Activated T-cell treated with anti-CD3 and anti-CD28 coated beads, Interleukin-2, amount 50 U/mL, for 4 hours (primary cell): ENCODE data around the gene ATP10A. TPM values are rescaled to one million over a fixed set of nuclear protein-coding genes. Genes with fewer than 3 reads are reported as not detected.

Experiments
- ATAC-seq, 2 donors: fragments of 200-7000 bp; cut with Tn5 transposase; one replicate each; pipeline ENCODE4 v1.10.0; 2021
- DNase-seq: peaks from one replicate; pipeline ENCODE4 v3.0.0-alpha.2; 2020
- H3K27me3 Mint-ChIP-seq: one replicate; pipeline ENCODE4 v1.8.0; 2021; ENCODE audit warnings: low read depth, mixed read lengths
- H3K36me3 Mint-ChIP-seq: one replicate; pipeline ENCODE4 v1.8.0; 2022; ENCODE audit warnings: mixed read lengths; ENCODE audit not compliant: insufficient read depth
- H3K4me1 Mint-ChIP-seq: one replicate; pipeline ENCODE4 v1.8.0; 2021; ENCODE audit warnings: low read depth, mixed read lengths
- H3K4me3 Mint-ChIP-seq: one replicate; pipeline ENCODE4 v1.8.0; 2021; ENCODE audit warnings: mild to moderate bottlenecking, moderate library complexity, mixed read lengths
- H3K9me3 Mint-ChIP-seq: one replicate; pipeline ENCODE4 v1.8.0; 2021; ENCODE audit warnings: mixed read lengths
- total RNA-seq, 3 donors: library from RNA; stranded (reverse); gene quantifications; one replicate each; pipeline ENCODE4 v1.2.1, GENCODE V29; 2021

Gene ATP10A
- total RNA-seq, 3 donors from 2014 or later, result 27.0 to 31.6 (median 31.3) TPM

DNA sequence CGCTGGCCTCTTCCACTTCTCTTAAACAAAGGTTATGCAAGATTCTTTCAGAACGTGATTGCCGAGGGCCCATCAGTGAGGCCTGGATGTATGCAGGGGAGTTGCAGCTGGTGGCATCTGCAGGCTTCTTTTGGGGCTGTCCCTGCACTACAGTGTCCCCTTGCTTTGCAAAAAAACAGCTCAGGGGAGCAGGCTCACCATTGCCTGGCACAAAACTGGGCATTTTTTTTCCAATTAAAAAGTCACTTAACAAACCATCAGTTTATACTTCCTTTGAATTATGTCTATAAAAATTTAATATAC is 148.6 kb downstream of the ATP10A start:
- no peaks in the 10 kb centered on the region for H3K9me3 Mint-ChIP-seq
- no peaks in the 10 kb centered on the region for H3K4me1 Mint-ChIP-seq
- ATAC-seq (no peak), DNase-seq (no peak)
- no peak overlapping the region for H3K4me3 Mint-ChIP-seq
- H3K36me3 Mint-ChIP-seq, result no peaks in the 10 kb centered on the region
- no peaks in the 10 kb centered on the region for H3K27me3 Mint-ChIP-seq

DNA sequence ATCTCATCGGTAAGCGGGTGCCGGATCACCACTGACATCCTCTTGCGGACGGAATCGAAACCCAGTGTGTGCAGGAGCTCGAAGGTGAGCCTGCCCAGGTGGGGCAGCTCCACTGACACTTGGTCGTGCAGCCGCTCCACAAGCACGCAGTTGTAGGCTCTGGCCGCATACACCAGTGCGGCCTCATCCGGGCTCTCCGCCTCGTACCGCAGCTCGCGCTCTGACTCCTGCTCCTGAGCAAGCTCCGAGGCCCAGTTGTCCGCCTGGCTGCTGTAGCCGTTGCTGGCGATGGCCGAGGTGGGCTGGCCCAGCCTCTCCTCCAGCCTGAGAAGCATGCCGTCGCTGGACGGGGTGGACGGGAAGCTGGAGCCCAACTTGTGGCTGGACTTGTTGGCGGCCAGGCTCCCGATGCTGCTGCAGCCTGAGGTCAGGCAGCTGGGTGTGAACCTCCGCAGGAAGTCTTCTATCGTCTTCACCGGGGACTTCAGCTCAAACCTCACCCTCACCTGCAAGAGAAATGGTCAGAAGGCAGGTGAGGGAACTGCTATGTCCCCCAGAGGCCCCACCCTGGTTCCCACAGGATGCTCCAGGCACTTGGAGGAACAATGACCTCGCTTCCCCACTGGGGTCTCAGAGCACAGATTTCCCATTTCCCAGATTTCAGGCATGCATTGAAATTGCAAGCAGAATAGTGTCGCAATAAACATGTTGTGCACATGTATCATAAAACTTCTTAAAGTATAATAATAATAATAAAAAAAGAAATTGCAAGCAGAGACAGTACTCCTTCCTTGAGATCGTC is 149.2 kb downstream of the ATP10A start:
- no peak overlapping the region for H3K4me3 Mint-ChIP-seq
- no peaks in the 10 kb centered on the region for H3K36me3 Mint-ChIP-seq
- no peaks in the 10 kb centered on the region for H3K27me3 Mint-ChIP-seq
- H3K4me1 Mint-ChIP-seq, result no peaks in the 10 kb centered on the region
- ATAC-seq (no peak), DNase-seq (no peak)
- H3K9me3 Mint-ChIP-seq, result no peaks in the 10 kb centered on the region

DNA sequence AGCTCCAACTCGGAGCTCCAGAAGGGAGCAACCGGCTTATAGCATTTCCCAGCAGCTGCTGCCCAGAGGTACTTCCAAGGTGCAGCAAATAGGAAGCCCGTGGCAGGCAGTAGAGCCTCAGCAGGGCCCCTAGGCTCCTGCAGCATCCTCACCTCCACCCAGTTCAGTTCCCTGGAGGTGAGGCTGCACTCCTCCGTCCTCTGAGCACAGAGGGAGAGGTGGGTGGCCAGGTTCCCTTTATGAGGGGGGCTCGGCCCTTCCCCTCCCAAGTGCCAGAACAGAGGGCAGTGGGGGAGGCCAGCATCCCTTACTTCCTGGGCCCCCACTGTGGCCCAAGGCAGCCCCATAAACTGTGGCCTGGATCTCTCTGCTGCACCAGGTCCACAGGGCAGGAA is 150.2 kb downstream of the ATP10A start:
- DNase-seq, result no peak
- Mint-ChIP-seq H3K9me3 (no peaks in the 10 kb centered on the region), H3K4me1 (no peaks in the 10 kb centered on the region)

DNA sequence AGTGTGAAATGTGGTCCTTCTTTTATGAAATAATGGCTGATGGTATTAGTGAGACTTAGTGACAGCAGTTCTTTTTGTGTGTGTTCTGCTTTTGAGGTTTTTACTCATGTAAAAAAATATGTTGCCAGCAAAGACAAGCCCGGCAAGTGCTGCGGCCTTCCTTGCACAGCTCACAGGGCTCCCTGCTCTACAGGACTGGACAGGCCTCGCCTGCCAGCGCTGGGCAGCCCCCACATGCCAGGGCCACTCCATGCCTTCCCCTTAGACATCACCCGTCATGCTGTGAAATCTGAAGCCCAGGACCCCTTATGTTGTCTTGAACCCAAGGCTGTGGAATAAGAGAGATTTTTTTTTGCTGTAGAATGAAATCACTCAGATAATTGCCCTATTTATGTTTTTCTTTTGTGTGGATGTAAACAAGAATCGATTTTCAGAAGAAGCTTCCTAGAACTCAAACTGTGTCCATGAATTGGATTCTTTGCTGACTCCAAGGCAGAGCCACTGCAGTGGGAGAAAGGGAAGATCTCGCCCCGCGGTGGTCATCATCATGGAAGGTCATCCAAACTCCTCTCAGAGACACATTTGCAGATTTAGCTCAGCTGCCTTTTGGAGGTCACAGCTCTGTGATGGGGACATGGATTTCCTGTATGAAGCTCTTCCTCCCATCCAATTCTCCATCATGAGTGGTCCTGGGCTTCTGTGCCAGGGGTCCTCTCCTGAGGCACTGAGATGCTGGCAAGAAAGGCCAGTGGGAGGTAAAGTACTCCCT is 150.8 kb downstream of the ATP10A start:
- DNase-seq, result no peak
- no peaks in the 10 kb centered on the region for H3K36me3 Mint-ChIP-seq

More for the DNA sequence above, 150.2 kb downstream of the ATP10A start:
- no peaks in the 10 kb centered on the region for H3K36me3 Mint-ChIP-seq
- ATAC-seq, result no peak
- H3K4me3 Mint-ChIP-seq, result no peak overlapping the region
- no peaks in the 10 kb centered on the region for H3K27me3 Mint-ChIP-seq

DNA sequence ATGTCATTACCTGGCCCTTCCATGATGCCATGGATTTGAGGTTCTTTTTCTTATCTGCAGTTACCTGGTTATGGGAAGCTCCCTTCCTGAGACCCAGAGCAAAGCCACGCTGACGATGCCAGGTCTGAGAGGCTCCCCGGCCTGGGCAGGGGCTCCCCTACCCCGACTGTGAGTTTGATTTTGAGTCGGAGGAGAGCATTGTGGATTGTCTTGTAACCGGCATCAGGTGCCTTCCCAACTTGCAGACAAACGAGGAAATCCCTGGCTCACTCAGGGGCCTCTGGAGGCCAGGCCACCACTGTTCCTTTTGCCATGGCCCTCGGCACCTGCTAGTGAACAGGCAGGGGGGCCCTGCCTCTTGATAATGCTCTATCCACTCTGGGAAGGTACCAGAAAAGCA is 151.4 kb downstream of the ATP10A start:
- no peaks in the 10 kb centered on the region for H3K27me3 Mint-ChIP-seq

More for the DNA sequence above, 150.8 kb downstream of the ATP10A start:
- no peaks in the 10 kb centered on the region for H3K4me1 Mint-ChIP-seq
- ATAC-seq, result no peak
- no peak overlapping the region for H3K4me3 Mint-ChIP-seq
- no peaks in the 10 kb centered on the region for H3K27me3 Mint-ChIP-seq
- H3K9me3 Mint-ChIP-seq, result no peaks in the 10 kb centered on the region

DNA sequence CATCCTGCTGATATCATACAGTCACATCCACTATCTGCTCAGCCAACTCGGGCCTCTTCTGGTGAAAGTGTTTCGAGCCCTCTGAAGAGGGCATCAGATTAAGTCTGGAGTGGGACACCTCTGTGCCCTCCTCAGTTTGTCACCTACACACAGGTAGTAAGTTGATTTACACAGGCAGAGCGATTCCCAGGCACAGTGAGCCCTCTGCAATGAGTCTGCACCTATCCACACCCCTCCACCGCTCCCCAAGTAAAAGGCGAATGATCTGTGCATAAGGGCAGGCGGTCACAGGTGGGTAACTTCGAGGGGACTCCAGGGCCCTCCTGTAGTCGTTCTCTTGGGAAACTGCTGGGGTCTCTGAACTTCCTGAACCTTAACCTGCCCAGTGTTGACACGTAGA is 152.0 kb downstream of the ATP10A start:
- H3K4me1 Mint-ChIP-seq, result no peaks in the 10 kb centered on the region
- no peak for DNase-seq
- no peaks in the 10 kb centered on the region for H3K9me3 Mint-ChIP-seq
- H3K36me3 Mint-ChIP-seq, result no peaks in the 10 kb centered on the region
- H3K4me3 Mint-ChIP-seq, result no peak overlapping the region
- no peaks in the 10 kb centered on the region for H3K27me3 Mint-ChIP-seq
- ATAC-seq, result no peak

More for the DNA sequence above, 151.4 kb downstream of the ATP10A start:
- Mint-ChIP-seq H3K36me3 (no peaks in the 10 kb centered on the region), H3K4me1 (no peaks in the 10 kb centered on the region), H3K9me3 (no peaks in the 10 kb centered on the region), H3K4me3 (no peak overlapping the region)
- DNase-seq, result no peak
- no peak for ATAC-seq

DNA sequence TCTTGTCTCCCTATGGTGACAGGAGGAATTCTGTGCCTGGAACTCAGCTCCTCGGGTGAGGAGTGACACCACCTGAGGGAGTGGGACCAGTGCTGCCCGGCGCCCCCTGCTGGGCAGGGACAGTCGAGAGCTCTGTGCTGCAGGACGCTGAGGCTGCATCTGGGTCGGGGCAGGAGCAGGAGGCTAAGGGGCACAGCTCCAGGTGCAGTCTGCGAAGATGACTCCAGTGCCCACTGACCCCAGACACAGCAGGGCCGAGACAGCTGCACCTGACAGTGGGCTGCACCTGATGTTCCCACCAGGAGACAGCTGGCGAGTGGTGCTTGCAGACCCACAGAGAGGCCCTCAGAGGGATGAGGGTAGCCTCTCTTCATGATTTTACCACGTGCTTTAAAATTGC is 152.9 kb downstream of the ATP10A start:
- no peaks in the 10 kb centered on the region for H3K4me1 Mint-ChIP-seq
- DNase-seq (peak; percentile 46), ATAC-seq (peak; percentile 73 to 77)
- H3K36me3 Mint-ChIP-seq, result peaks cover 5% of the 10 kb centered on the region
- no peaks in the 10 kb centered on the region for H3K9me3 Mint-ChIP-seq
- no peaks in the 10 kb centered on the region for H3K27me3 Mint-ChIP-seq
- H3K4me3 Mint-ChIP-seq, result no peak overlapping the region

DNA sequence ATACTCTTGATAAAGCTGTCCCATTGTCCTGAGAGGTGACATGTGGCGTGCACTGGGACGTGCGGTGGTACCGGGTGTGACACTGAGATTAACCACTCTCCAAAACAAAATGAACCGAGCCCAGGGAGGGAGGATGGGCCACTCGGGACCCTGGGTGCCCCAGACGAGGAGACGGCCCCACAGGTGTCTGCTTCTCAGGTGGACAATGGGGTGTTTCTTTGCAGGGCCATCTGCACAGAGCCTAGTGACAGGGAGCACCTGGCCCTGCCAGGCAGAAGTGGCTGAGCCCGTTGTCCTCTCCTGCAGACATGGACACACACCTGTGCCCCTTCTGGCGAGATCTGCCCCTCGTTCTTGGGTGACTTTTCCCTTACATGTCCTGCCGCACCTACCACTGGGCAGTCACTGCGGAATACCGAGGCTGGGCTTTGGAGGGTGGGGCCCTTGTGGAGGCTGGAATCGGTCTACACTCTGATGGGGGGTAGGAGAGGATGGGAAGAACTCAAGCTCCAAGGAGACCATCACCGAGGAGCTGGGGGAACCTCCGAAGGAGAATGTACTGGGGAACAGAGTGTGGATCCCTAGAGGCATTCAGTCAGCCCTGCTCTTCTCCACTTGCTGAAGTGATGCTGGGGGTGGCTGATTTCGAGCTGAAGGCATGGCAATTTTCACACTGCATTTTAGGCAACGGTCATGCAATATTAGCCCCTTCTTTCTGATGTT is 153.5 kb downstream of the ATP10A start:
- no peak for DNase-seq
- no peak for ATAC-seq
- no peaks in the 10 kb centered on the region for H3K27me3 Mint-ChIP-seq
- H3K4me3 Mint-ChIP-seq, result no peak overlapping the region
- peaks cover 7% of the 10 kb centered on the region for H3K36me3 Mint-ChIP-seq
- H3K9me3 Mint-ChIP-seq, result no peaks in the 10 kb centered on the region
- no peaks in the 10 kb centered on the region for H3K4me1 Mint-ChIP-seq

DNA sequence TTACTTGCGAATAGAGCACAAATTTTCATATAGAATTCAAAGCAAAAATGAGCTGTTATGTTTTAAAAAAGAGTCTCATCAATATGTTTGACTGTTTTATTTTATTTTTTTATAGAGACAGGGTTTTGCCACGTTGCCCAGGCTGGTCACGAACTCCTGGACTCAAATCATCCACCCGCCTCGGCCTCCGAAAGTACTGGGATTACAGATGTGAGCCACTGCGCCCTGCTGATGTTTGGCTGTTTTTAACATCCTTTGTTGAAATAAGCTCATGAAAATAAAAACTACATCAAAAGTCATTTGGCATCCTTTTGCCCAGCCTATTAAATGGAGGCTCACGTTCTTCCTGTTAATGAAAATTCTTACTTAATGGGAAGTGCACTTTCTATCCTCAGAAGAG is 154.7 kb downstream of the ATP10A start:
- no peaks in the 10 kb centered on the region for H3K4me1 Mint-ChIP-seq
- peaks cover 7% of the 10 kb centered on the region for H3K36me3 Mint-ChIP-seq
- H3K4me3 Mint-ChIP-seq, result no peak overlapping the region
- ATAC-seq, result no peak
- no peaks in the 10 kb centered on the region for H3K9me3 Mint-ChIP-seq
- no peak for DNase-seq
- H3K27me3 Mint-ChIP-seq, result no peaks in the 10 kb centered on the region

DNA sequence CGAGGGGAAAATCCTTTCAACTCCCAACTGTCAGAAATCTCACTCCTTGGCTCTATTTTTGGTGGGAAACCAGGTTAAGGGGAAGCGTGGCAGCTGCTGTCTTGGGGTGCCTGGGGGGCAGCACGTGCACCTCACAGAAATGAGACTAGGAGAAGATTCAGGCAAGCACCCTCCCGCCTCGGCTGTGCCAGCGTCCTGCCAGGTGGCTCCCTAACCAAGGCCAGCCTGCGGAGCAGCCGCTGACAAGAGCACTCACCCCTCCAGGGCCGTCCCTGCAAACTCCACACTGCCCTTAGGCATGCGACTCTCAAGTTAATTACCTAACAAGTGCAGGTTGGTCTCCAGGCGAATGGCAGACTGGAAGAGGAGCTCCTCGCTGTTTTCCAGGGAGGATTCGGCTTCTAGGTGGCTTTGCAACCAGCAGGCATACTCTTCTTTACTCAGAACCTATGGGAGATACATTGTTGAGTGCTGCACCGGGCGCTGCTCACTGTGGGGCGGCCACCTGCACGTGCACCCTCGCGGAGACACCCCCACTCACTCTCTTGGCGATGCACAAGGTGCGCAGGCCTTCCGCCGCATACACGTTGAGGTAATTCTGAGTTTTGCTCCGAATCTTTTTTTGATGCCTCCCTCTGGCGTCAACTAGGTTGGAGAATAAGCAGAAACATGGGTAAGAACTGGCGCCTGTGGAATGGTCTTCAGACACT is 155.3 kb downstream of the ATP10A start:
- H3K4me1 Mint-ChIP-seq, result no peaks in the 10 kb centered on the region
- no peaks in the 10 kb centered on the region for H3K27me3 Mint-ChIP-seq
- H3K9me3 Mint-ChIP-seq, result no peaks in the 10 kb centered on the region
- H3K36me3 Mint-ChIP-seq, result peaks cover 7% of the 10 kb centered on the region
- no peak overlapping the region for H3K4me3 Mint-ChIP-seq
- ATAC-seq (no peak), DNase-seq (no peak)

DNA sequence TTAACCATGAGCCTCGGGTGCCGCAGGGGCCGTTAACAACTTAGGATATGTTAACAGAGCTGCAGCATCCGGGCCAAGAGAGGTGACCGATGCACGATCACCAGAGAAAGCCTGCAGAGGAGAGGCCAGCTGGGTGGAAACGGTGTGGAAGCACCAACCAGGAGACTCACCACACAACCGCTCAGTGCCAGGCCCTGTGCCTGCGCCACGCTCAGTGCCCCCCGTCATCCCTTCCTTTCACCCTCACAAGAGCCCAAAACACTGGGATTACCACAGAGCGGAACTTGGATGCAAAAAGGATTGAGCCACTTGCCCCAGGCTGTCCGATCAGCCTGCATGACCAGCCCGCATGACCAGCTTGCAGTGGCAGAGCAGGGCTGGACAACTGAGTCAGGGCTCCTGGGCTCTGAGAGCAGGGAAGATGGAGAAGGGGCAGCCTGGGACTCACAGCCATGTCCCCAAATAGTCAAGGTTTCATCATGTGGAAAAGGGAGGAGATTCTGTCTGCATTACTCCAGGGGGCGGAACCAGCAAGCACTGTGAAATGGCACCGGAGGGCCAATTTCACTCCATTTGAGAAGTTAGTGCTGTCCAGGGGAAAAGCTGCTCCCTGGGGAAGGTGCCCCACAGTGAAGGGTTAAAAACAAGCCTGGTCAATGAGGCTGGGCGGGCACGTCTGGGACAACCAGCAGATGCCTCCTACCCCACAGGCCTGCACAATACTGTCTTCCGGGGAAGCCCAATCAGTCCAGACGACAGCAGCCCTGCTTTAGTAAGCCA is 156.8 kb downstream of the ATP10A start:
- H3K4me1 Mint-ChIP-seq, result no peaks in the 10 kb centered on the region
- no peaks in the 10 kb centered on the region for H3K9me3 Mint-ChIP-seq
- peaks cover 9% of the 10 kb centered on the region for H3K36me3 Mint-ChIP-seq
- H3K4me3 Mint-ChIP-seq, result no peak overlapping the region
- no peak for ATAC-seq
- no peak for DNase-seq
- no peaks in the 10 kb centered on the region for H3K27me3 Mint-ChIP-seq

DNA sequence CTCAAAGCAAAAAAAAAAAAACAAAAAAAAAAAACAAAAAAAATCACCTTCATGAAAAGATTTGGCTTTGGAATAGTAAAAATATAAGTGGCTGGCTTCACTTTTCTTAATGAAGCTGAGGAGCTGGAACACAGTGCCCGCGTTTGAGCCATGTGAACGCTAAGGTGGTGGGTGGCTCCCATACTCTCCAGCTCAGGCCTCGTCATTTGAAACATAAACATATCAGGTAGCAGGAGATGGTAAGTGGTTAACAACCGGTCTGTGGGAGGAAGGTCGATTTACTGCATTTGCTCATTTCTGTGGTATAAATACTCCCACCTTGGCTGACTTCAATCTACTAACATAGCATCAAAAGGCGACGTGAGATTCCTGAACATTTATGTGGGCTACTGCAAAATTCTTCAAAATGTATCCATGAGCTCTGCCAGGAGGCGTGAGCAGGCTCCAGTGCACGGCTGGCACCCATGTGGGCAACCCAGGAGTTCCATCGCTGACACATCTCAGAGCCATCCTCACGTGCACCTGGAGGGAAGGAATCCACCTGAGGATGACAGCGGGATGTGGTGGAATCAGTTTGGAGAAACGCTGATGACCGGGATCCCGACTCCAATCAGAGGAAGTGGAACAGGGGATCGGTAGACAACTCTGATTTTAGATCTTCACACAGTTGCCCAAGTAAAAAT is 157.6 kb downstream of the ATP10A start:
- Mint-ChIP-seq H3K27me3 (no peaks in the 10 kb centered on the region), H3K36me3 (peaks cover 10% of the 10 kb centered on the region), H3K4me3 (no peak overlapping the region), H3K4me1 (no peaks in the 10 kb centered on the region), H3K9me3 (no peaks in the 10 kb centered on the region)
- DNase-seq (no peak), ATAC-seq (no peak)

DNA sequence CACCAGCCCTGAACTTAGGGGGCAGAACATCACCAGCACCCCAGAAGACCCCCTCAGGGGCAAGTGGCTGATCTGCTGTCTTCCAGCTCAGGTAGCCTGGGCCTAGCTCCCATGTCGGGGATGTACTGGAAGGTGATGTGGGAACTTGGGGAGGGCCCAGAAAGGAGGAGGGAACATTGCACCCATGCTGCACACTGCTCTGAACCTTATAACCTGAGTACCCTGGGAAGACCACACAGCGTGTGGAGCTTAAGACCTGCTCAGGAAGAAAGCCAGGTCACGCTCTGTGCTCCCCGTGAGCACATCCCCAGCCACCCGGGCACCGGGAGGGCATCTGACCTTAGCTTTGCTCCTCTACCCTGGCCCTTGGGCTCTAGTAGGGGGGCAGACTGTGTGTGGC is 159.4 kb downstream of the ATP10A start:
- DNase-seq, result no peak
- H3K27me3 Mint-ChIP-seq, result no peaks in the 10 kb centered on the region
- H3K36me3 Mint-ChIP-seq, result peaks cover 20% of the 10 kb centered on the region
- ATAC-seq, result no peak
- no peaks in the 10 kb centered on the region for H3K4me1 Mint-ChIP-seq
- H3K4me3 Mint-ChIP-seq, result no peak overlapping the region
- no peaks in the 10 kb centered on the region for H3K9me3 Mint-ChIP-seq
